B cell (primary cell): ENCODE measurements around the gene PHLDB2.

Experiments
- EZH2 ChIP-seq: IDR thresholded peaks from 2 replicates; pipeline ENCODE4 v1.6.1; 2012; ENCODE audit warnings: borderline replicate concordance, low read depth, mild to moderate bottlenecking, moderate library complexity, low read length; ENCODE audit not compliant: insufficient read depth, poor library complexity, severe bottlenecking
- TF ChIP-seq, protein P1 (sequence below): fragments of 200-600 bp; IDR thresholded peaks from one replicate; pipeline ENCODE4 v1.8.0; 2022; ENCODE audit warnings: antibody characterized with exemption, mild to moderate bottlenecking

GRCh38 chr3:111827871-111828270 is 31.2 kb upstream of the PHLDB2 start:
- TF ChIP-seq, protein P1, sequence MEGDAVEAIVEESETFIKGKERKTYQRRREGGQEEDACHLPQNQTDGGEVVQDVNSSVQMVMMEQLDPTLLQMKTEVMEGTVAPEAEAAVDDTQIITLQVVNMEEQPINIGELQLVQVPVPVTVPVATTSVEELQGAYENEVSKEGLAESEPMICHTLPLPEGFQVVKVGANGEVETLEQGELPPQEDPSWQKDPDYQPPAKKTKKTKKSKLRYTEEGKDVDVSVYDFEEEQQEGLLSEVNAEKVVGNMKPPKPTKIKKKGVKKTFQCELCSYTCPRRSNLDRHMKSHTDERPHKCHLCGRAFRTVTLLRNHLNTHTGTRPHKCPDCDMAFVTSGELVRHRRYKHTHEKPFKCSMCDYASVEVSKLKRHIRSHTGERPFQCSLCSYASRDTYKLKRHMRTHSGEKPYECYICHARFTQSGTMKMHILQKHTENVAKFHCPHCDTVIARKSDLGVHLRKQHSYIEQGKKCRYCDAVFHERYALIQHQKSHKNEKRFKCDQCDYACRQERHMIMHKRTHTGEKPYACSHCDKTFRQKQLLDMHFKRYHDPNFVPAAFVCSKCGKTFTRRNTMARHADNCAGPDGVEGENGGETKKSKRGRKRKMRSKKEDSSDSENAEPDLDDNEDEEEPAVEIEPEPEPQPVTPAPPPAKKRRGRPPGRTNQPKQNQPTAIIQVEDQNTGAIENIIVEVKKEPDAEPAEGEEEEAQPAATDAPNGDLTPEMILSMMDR = no peak
- TF ChIP-seq EZH2 = no peak
